Activated CD8-positive, alpha-beta memory T cell treated with anti-CD3 and anti-CD28 coated beads, Interleukin-2, amount 50 U/mL, for 24 hours (primary cell): ENCODE measurements around the gene HIC2.
"Not testable (repeated sequence)": the region's sequence is repeated elsewhere in the genome, so short reads cannot be mapped to it uniquely, and the experiment has no call there.

ENCODE experiments used
- DNase-seq: peaks from one replicate; pipeline ENCODE4 v3.0.0-alpha.2; 2020; ENCODE audit errors: extremely low read depth

Gene HIC2

GRCh38 chr22:21434378-21435233 is 17.4 kb downstream of the HIC2 start:
- not testable (repeated sequence) for DNase-seq

- DNase-seq, result not testable (repeated sequence)
Observed at GRCh38 chr22:21435998-21436810, 19.0 kb downstream of the HIC2 start.

GRCh38 chr22:21438013-21438412 is 20.8 kb downstream of the HIC2 start:
- DNase-seq, result not testable (repeated sequence)

- DNase-seq, result not testable (repeated sequence)
Observed at GRCh38 chr22:21440018-21440636, 23.0 kb downstream of the HIC2 start.

- not testable (repeated sequence) for DNase-seq
Observed at GRCh38 chr22:21440676-21441075, 23.5 kb downstream of the HIC2 start.

DNA sequence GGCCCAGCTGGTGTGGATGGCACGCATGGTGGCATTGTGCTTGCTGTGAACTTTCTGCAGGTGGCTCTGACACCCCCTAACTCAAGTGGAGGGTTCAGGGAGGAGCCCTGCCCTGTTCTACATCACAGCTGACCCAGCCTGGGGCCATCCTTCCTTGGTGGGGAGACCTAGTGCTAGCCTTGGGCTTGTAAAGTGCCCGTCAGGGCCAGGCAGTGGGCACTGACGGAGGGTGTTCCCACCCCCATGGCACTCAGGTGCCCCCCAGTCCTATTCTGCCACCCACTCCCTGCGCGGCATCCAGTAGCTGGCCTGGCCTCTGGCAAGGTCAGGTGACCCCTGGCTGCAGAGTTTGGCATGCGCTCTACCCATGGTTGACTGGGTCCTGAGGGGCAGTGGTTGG is 24.0 kb downstream of the HIC2 start:
- DNase-seq, result not testable (repeated sequence)

GRCh38 chr22:21442123-21442522 is 25.0 kb downstream of the HIC2 start:
- not testable (repeated sequence) for DNase-seq

GRCh38 chr22:21442646-21443045 is 25.5 kb downstream of the HIC2 start:
- DNase-seq, result not testable (repeated sequence)

DNA sequence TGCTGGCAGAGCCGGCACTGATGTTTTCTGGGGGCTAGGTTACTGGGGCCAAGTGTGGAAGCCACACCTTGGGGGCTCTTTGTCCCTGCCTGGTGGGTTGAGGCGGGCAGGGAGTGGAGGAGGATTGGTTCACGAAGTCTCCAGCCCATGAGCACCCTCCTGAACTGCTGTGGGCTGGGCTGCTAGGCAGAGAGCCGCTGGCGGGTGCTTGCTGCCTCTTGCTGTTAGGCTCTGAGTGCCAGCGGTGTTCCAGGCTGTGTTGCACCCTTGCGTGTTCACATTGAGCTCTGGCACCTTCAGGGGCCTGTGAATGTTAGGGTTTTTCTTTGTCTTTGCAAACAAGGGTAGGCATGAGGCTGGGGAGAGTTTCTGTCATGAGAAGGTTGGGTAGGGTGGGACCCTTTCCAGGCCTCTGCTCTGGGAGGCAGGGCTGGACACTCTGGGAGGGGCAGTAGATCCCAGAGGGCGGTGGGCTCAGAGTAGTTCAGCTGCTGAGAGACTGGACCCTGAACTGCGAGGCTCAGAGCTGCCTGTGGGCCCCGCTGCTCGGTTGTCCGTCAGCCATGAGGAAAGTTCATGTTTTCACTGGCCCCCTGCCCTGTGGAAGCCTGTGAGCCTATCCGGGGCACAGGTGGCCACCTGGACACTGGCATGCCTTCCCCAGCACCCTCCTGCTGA is 26.0 kb downstream of the HIC2 start:
- no peak for DNase-seq

DNA sequence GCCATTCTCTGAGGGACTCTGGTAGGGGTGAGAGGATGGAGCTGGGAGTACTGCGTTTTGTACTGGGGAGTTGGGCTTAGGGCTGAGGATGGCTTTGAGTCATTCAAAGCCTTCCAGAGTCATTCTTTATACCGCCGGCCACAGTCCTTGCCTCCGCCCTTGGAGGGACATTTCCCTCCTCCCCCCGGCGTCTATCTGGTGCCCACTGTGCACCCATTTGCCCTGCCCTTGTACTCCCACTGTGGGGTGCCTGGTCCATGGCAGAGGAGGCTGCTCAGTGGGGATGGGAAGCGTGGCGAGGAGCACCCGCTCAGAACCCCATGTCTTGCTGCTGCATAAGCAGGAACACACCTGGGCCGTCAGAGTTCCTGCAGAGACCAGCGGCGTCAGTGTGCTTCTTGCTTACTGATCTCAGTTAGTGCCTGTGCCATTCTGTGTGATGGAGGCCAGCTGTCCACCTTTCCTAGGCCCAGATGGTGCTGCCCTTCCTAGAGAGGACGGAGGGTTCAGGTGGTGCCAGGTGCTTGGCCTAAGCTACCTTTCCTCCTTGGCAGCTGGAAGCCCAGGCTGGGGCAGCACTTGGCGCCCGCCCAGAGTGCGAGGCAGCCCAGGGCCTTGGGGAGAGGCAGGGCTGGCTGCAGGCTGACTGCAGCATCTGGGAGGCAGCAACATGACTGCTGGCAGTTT is 26.7 kb downstream of the HIC2 start:
- no peak for DNase-seq

DNA sequence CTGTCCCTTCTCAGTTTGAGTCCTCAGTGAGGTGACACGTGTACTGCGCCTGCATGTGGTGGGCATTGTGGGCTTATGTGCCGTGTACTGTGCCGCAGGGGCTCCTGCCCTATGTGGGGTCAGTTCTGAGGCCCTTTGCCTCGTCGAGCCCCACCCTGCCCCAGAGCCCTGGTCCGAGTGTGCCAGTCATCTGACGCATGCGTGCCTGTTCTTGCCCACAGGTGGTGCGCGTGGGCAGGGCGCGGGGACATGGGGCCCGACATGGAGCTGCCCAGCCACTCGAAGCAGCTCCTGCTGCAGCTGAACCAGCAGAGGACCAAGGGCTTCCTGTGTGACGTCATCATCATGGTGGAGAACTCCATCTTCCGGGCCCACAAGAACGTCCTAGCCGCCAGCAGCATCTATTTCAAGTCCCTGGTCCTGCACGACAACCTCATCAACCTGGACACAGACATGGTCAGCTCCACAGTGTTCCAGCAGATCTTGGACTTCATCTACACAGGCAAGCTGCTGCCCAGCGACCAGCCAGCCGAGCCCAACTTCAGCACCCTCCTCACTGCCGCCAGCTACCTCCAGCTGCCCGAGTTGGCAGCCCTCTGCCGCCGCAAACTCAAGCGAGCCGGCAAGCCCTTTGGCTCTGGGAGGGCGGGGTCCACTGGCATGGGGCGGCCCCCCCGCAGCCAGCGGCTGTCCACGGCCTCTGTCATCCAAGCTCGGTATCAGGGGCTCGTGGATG is 27.7 kb downstream of the HIC2 start:
- no peak for DNase-seq

GRCh38 chr22:21445437-21446127 is 28.4 kb downstream of the HIC2 start:
- DNase-seq, result no peak

GRCh38 chr22:21446128-21446826 is 29.1 kb downstream of the HIC2 start:
- no peak for DNase-seq

- DNase-seq, result no peak
Observed at GRCh38 chr22:21446827-21447690, 29.9 kb downstream of the HIC2 start.

- no peak for DNase-seq
Observed at GRCh38 chr22:21447694-21448402, 30.7 kb downstream of the HIC2 start.

DNA sequence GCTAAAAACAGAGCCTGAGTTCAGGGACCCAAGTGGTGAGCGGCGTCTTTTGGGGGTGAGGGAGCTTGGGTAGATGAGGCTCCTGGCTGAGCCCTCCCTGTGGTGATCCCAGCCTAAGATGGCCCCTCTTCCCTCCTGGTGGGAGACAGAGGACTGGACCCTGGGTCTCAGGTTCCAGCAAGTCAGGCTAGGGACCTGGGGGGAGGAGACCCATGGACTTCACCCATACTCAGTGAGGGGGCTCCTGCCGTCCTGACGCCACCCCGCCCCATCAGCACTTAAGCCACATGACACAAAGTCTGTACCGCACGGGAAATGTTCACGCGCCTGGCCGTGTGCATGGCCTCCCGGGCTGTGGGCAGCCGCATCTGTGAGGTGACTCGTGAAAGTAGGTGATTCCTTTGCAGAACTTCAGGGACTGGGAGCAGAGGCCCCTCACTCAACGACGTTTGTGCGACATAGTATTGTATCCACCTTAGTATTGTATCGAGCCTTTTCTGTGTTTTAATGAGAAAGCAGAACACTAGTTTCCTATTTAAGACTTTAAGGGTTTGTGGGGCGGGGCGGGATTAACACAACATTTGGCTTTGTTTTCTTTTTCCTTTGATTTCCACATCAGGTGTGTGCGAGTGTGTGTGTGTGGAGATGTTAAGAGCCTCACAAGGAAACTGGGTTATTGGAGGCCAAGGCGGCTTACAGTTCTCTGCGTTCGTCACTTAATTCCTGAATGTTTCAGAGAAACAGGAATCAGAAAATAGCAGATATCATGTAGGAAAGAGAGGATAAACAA is 31.7 kb downstream of the HIC2 start:
- DNase-seq, result no peak
